ENCODE results near the gene LRRC3.
"Not testable (repeated sequence)": the region's sequence is repeated elsewhere in the genome, so short reads cannot be mapped to it uniquely, and the experiment has no call there.

Gene LRRC3

DNA sequence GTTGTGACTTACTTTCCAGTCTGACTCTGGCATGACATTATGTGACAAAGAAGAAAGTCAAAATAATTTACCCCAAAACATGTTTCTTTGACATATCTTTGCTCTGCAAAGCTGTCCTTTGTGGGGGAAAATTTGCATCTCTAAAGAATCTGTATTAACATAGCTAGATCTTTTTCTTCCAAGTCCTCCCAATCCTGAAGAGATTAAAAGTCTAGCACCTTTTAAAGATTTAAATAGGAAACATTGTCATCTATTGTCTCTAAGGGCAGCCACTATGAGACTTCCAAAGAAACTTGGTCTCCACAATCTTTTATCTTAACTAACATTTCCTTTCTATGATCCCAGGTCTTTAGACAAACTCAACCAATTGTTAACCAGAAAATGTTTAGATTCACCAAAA, 16.0 kb downstream of the LRRC3 start:
- H3K4me3 ChIP-seq (ENCODE audit: low read length), result no peak overlapping the region
- DNase-seq (ENCODE audit: low read depth, low spot score), result no peak

GRCh38 chr21:44471996-44472395, 16.7 kb downstream of the LRRC3 start:
- no peak overlapping the region for H3K4me3 ChIP-seq (ENCODE audit: low read length)
- DNase-seq (ENCODE audit: low read depth, low spot score), result no peak

GRCh38 chr21:44473915-44474555, 18.7 kb downstream of the LRRC3 start:
- no peak for DNase-seq (ENCODE audit: low read depth, low spot score)
- H3K4me3 ChIP-seq (ENCODE audit: low read length), result no peak overlapping the region

DNA sequence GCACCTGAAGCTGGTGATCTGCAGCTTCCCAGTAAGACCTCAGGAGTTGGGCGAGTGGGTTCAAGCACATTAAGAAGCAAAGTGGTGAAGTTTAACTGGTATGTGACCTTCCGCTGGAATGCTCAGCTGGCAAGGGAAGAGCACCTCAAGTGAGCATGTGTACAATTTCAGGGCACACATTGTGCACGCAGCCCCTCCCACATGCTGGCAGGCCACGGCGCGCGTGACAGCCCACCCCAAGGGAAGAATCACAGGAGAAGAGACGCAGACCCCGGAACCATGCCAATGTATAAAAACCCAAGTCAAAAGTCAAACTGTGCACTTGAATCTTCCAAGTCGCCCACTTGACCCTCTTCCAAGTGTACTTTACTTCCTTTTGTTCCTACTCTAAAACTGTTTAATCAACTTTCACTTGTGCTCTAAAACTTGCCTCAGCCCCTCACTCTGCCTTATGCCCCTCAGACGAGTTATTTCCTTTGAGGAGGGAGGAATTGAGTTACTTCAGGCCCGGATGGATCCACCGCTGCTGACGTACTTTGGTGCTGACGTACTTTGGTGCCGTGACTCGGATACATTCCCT, 20.0 kb downstream of the LRRC3 start:
- H3K4me3 ChIP-seq (ENCODE audit: low read length), result no peak overlapping the region
- DNase-seq (ENCODE audit: low read depth, low spot score), result no peak

DNA sequence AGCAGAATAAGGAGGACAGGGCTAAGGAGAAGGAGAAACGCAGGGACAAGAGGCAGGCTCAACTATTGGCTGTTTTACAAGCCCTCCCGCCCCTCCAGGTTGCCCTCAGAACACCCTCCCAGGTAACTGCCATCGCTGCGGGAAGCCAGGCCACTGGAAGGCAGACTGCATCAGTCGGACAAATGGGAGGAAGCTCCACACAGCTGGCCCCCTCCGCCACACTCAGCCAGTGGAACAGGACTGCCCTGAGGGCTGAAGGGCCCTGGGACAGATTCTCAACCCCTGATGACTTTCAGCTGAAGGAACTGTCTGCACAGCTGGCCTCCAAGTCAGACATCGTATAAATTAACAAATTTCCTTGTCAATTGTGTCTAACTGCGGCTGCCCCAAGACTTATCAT, 21.8 kb downstream of the LRRC3 start:
- DNase-seq (ENCODE audit: low read depth, low spot score), result no peak
- H3K4me3 ChIP-seq (ENCODE audit: low read length), result no peak overlapping the region

GRCh38 chr21:44477712-44478111, 22.4 kb downstream of the LRRC3 start:
- no peak for DNase-seq (ENCODE audit: low read depth, low spot score)
- H3K4me3 ChIP-seq (ENCODE audit: low read length), result no peak overlapping the region

DNA sequence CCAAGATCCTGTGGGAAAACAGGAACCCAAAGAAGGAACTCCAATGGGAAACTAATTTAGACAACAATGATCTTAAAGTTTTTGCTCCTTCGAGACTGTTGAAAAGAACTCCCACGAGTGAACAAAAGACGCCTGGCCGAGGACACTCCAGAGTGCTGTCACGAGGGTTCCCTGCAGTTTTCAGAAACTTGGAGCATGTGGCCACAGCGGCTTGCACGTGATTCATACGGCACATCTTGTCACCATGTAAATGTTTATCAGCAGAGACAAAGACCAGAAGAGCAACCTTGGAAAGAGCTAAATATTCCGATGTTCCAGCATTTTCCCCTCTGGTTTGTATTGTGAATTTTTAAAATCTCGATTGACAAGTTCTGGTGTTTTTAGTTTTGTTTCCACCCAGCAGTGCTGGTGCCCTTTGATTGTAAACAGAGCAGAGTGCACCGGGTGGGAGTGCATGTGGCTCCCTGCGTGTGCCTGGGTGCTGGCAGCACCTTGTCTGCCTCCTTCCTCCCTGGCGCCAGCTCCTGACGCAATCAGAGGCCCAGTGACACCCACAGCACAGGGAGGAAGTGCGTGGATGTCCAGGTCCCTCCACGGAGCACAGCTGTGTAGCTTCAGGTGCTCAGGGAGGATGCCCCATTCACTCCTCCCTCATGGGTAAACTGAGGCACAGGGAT, 23.0 kb downstream of the LRRC3 start:
- DNase-seq (ENCODE audit: low read depth, low spot score), result no peak
- no peak overlapping the region for H3K4me3 ChIP-seq (ENCODE audit: low read length)

DNA sequence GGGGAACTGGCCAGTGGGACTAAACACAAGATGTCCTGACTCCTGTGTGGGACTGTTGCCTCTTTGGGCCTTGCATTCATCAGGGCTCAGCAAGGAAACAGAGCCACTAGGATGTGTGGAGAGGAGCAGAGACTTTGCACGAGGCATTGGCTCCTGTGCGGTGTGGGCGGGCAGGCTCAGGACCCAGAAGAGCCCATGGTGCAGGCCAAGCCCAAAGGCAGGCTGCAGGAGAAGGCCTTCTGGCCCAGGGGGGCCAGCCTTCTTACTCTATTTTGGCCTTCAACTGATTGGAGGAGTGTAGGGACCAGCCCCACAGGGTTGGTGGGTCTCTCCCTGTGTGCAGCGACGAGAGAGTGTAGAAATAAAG, 23.5 kb downstream of the LRRC3 start:
- DNase-seq (ENCODE audit: low read depth, low spot score), result no peak
- no peak overlapping the region for H3K4me3 ChIP-seq (ENCODE audit: low read length)

GRCh38 chr21:44479556-44480199, 24.4 kb downstream of the LRRC3 start:
- H3K4me3 ChIP-seq (ENCODE audit: low read length), result not testable (repeated sequence)
- DNase-seq (ENCODE audit: low read depth, low spot score), result peak; percentile 19

DNA sequence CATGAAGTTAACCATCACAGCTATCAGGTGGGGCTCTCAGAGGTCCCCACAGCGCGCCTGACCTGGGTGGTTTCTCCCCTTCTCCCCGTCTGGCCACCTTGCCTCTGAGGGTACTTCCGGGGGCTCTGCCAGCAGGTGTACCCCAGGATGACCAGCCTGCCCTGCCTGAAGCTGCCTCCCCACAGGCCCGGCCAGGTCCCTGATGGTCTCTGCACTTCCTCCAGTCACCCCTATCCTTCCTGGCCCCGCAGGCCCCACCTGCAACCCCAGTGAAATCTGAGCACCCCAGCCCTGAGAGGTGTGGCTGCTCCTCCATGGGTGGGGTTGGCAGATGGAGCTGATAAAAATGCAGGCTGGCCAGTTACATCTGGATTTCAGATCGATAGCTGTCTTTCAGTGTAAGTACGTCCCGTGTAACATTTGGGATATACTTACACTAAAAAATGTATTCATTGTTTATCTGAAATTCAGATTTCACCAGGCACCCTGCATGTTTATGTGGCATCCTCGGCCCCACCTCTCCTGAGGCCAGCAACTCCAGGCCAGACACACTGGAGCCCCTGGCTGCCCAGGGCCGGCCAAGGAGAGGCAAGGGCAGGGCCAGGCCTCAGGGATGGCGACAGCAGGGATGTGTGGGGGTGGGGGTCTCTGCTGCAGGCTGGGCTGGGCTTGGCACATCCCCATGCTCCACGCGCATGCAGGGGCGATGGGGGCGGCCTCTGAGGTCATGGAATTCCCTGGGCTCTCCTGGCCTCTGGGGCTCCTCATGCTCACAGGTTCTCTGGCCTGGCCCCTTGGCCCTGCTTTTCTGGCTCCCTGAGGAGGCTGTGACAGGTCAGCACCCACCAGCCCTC, 25.1 kb downstream of the LRRC3 start:
- DNase-seq (ENCODE audit: low read depth, low spot score), result no peak
- no peak overlapping the region for H3K4me3 ChIP-seq (ENCODE audit: low read length)

GRCh38 chr21:44482581-44483287, 27.4 kb downstream of the LRRC3 start:
- no peak overlapping the region for H3K4me3 ChIP-seq (ENCODE audit: low read length)
- DNase-seq (ENCODE audit: low read depth, low spot score), result peak; percentile 57

DNA sequence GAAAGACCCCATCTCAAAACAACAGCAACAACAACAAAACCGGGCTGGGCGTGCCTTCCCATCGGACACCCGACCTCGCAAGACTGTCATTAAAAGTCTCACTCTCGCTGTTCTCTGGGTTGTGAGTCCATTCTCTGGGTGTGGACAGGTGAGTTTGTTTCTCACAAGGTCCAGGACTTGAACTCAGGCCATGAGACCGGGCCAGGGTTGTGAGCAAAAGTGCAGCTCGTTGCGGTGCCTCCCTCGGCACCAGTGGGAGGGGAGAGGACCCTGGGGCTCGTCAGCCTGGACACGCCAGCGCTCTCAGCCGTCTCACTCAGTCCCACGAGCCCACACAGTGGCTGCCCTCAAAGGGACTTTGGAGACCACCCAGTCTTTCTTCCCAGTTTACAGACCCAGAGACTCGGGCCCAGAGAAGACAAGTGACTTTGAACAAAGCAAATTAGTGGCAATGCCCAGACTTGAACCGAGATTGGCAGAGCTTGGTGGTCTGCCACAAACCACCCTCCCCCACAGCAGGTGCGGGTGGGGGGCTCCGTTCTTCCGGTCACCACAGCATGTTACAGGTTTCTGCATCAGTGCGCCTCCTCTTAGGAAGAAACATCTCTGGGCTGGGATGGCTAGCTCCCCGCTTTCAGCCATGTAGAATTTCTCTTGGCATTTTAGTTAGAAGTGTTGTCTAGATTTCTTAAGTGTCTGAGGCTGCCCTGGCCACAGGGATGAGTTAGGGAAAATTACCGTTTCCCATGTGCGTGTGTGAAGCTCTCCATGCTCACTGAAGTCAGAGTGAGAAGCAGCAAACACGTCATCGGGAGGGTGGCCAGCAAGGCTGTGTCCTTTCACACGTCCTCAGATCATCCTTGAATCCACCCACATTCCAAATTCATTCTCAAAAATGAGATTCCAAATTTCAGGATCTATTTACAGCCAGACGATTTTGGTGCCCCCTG, 28.3 kb downstream of the LRRC3 start:
- no peak overlapping the region for H3K4me3 ChIP-seq (ENCODE audit: low read length)
- no peak for DNase-seq (ENCODE audit: low read depth, low spot score)

- no peak for DNase-seq (ENCODE audit: low read depth, low spot score)
- H3K4me3 ChIP-seq (ENCODE audit: low read length), result no peak overlapping the region
These were observed 29.4 kb downstream of the LRRC3 start for GRCh38 chr21:44484498-44485253.

DNA sequence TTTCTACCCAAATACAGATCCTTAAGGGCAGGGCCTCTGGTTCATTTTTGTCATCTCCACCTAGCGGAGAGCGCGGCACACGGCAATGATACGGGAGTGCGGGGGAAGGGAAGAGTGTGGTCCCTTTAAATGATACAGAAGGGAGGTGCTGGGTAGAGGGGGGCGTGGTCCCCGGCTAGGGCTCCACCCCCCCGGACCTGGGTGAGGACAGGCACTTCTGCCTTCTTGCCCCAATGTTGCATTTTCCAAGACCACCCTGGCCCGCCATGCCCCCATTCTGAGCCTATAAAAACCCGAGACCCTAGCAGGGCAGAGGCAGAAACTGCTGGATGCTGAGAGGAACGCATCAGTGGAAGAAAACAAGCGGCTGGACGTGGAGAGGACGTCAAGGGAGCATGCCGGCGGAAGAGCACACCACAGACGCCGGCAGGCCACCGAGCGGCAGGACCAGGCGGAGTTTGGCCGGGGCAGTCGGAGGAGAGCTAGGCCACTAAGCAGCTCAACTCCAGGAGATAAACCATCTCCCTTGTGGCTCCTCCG, 30.0 kb downstream of the LRRC3 start:
- H3K4me3 ChIP-seq (ENCODE audit: low read length), result peak overlapping the region; percentile 28
- DNase-seq (ENCODE audit: low read depth, low spot score), result peak; percentile 63

- no peak for DNase-seq (ENCODE audit: low read depth, low spot score)
- peak overlapping the region; percentile 28 for H3K4me3 ChIP-seq (ENCODE audit: low read length)
These were observed 30.5 kb downstream of the LRRC3 start for GRCh38 chr21:44485796-44486195.

DNA sequence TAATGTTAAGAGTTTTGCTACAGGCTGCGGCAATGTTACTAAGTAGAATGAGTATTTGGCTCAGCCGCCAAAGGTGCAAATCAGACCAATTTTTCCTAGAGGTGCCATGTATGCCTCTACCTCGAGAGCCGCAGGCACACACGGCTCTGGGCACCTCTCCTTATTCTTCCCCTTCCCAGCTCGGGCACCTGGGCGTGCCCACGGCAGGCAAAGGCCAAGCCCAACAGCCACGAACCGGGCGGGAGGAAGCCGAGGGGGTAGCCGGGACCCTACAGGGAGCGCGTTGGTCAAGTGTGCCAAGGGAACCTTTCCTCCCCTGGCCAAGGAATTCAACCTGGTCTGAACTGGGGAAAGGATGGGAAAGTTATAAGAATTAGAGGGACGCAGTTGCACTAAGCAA, 31.0 kb downstream of the LRRC3 start:
- peak overlapping the region; percentile 28 for H3K4me3 ChIP-seq (ENCODE audit: low read length)

DNA sequence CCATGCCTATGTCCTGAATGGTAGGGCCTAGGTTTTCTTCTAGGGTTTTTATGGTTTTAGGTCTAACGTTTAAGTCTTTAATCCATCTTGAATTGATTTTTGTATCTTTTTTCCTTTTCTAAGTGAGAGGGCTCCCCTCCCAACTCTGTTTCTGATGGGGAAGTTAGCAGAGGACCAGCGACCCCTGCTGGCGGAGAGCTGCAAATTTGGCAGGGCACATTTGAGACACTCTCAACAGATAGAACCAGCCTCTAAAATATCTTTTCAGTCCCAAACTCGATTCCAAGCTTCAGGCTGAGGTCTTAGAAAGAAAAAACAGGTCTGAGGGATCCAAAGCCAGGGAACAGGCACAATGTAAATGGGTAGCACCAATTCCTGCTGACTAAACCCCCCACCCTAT, 32.5 kb downstream of the LRRC3 start:
- DNase-seq (ENCODE audit: low read depth, low spot score), result no peak
- no peak overlapping the region for H3K4me3 ChIP-seq (ENCODE audit: low read length)

More for the DNA sequence above, 31.0 kb downstream of the LRRC3 start:
- DNase-seq (ENCODE audit: low read depth, low spot score), result no peak
